COLO668 (cell line): Measurements from ENCODE around the gene SPOUT1.
"Not testable (repeated sequence)": the region's sequence is repeated elsewhere in the genome, so short reads cannot be mapped to it uniquely, and the experiment has no call there.

ENCODE experiments used
- DNase-seq: peaks from one replicate; lab custom pipeline; 2025; ENCODE audit not compliant: unreplicated experiment; lab: John Stamatoyannopoulos, UW

SPOUT1 gene

GRCh38 chr9:128829477-128830251, at the start of gene SPOUT1:
Gene SPOUT1, minus strand, starts transcription at chr9:128829794. Its CDS starts 14 bp downstream, at chr9:128829780.
- peak; percentile 95 for DNase-seq

GRCh38 chr9:128877852-128878251, 48.3 kb upstream of the SPOUT1 start:
- DNase-seq: no peak

GRCh38 chr9:128870941-128871265, 41.3 kb upstream of the SPOUT1 start:
- not testable (repeated sequence) for DNase-seq

- DNase-seq: no peak
Measured at GRCh38 chr9:128870128-128870940, 40.7 kb upstream of the SPOUT1 start.

- DNase-seq: peak; percentile 67
Measured at GRCh38 chr9:128863647-128864046, 34.1 kb upstream of the SPOUT1 start.

- DNase-seq: no peak
Measured at GRCh38 chr9:128862401-128862851, 32.8 kb upstream of the SPOUT1 start.

GRCh38 chr9:128861501-128861900, 31.9 kb upstream of the SPOUT1 start:
- no peak for DNase-seq

GRCh38 chr9:128860937-128861336, 31.3 kb upstream of the SPOUT1 start:
- DNase-seq: no peak

- DNase-seq: not testable (repeated sequence)
Measured at GRCh38 chr9:128858476-128858875, 28.9 kb upstream of the SPOUT1 start.

- DNase-seq: not testable (repeated sequence)
Measured at GRCh38 chr9:128854454-128854853, 24.9 kb upstream of the SPOUT1 start.

- DNase-seq: not testable (repeated sequence)
Measured at GRCh38 chr9:128852646-128853045, 23.1 kb upstream of the SPOUT1 start.

- DNase-seq: peak; percentile 9
Measured at GRCh38 chr9:128851779-128852600, 22.4 kb upstream of the SPOUT1 start.

GRCh38 chr9:128851024-128851423, 21.4 kb upstream of the SPOUT1 start:
- not testable (repeated sequence) for DNase-seq

- DNase-seq: no peak
Measured at GRCh38 chr9:128847803-128848202, 18.2 kb upstream of the SPOUT1 start.

GRCh38 chr9:128846680-128847030, 17.1 kb upstream of the SPOUT1 start:
- no peak for DNase-seq

GRCh38 chr9:128845186-128845931, 15.8 kb upstream of the SPOUT1 start:
- peak; percentile 64 for DNase-seq

- not testable (repeated sequence) for DNase-seq
Measured at GRCh38 chr9:128843171-128843570, 13.6 kb upstream of the SPOUT1 start.

GRCh38 chr9:128841694-128842492, 12.3 kb upstream of the SPOUT1 start:
- DNase-seq: no peak

- no peak for DNase-seq
Measured at GRCh38 chr9:128840524-128840923, 10.9 kb upstream of the SPOUT1 start.

GRCh38 chr9:128838338-128838737, 8.7 kb upstream of the SPOUT1 start:
- no peak for DNase-seq
